ENCODE measurements around the gene CYTH4. TPM values are rescaled to one million over a fixed set of nuclear protein-coding genes. Genes with fewer than 3 reads are reported as not detected.

CYTH4 gene, protein sequence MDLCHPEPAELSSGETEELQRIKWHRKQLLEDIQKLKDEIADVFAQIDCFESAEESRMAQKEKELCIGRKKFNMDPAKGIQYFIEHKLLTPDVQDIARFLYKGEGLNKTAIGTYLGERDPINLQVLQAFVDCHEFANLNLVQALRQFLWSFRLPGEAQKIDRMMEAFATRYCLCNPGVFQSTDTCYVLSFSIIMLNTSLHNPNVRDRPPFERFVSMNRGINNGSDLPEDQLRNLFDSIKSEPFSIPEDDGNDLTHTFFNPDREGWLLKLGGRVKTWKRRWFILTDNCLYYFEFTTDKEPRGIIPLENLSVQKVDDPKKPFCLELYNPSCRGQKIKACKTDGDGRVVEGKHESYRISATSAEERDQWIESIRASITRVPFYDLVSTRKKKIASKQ
- total RNA-seq = 0.07 and 0.36 TPM in 2 replicates

GRCh38 chr22:37282385-37282677, at the start of gene CYTH4:
TSS of gene CYTH4 (plus strand) at chr22:37282508. CDS start at chr22:37282570, 62 bp downstream.

GRCh38 chr22:37244114-37244921, 38.0 kb upstream of the CYTH4 start, which contains the start of gene RAC2:
TSS of gene RAC2 (minus strand) at chr22:37244269. CDS start at chr22:37244148, 121 bp downstream.

Other genes starting within 250 kb of the CYTH4 start
- 26.1 and 36.0 TPM in 2 replicates for gene KCTD17, start 230.8 kb upstream of the CYTH4 start, total RNA-seq
- not detected in 2 replicates for gene TMPRSS6, start 172.8 kb upstream of the CYTH4 start, total RNA-seq
- 0.07 TPM in 1 of 2 replicates, not detected in the other for gene IL2RB, start 132.6 kb upstream of the CYTH4 start, total RNA-seq
- gene C1QTNF6, start 94.3 kb upstream of the CYTH4 start, total RNA-seq = 9.2 and 13.7 TPM in 2 replicates
- not detected in 2 replicates for gene SSTR3, start 70.0 kb upstream of the CYTH4 start, total RNA-seq
- 3.0 and 6.3 TPM in 2 replicates for gene RAC2, start 38.2 kb upstream of the CYTH4 start, total RNA-seq
- under 0.01 and 0.10 TPM in 2 replicates for gene ELFN2, start 145.0 kb downstream of the CYTH4 start, total RNA-seq
- gene MFNG, start 203.9 kb downstream of the CYTH4 start, total RNA-seq = 0.07 and 0.30 TPM in 2 replicates
- 0.91 and 3.4 TPM in 2 replicates for gene CARD10, start 236.9 kb downstream of the CYTH4 start, total RNA-seq